DMS79 (cell line): ENCODE data around the gene HCAR2.
"Not testable (repeated sequence)": the region's sequence is repeated elsewhere in the genome, so short reads cannot be mapped to it uniquely, and the experiment has no call there.

Experiments used
- DNase-seq: peaks from one replicate; lab custom pipeline; 2025; lab: John Stamatoyannopoulos, UW

HCAR2 gene

GRCh38 chr12:122665759-122666158, 37.4 kb downstream of the HCAR2 start:
- no peak for DNase-seq

- no peak for DNase-seq
Observed at GRCh38 chr12:122665349-122665748, 37.8 kb downstream of the HCAR2 start.

GRCh38 chr12:122661938-122662337, 41.2 kb downstream of the HCAR2 start:
- DNase-seq = no peak

- DNase-seq = no peak
Observed at GRCh38 chr12:122661246-122661645, 41.9 kb downstream of the HCAR2 start.

GRCh38 chr12:122659579-122659978, 43.6 kb downstream of the HCAR2 start:
- no peak for DNase-seq

- no peak for DNase-seq
Observed at GRCh38 chr12:122656298-122656697, 46.9 kb downstream of the HCAR2 start.

GRCh38 chr12:122653291-122653690, 49.9 kb downstream of the HCAR2 start:
- DNase-seq = not testable (repeated sequence)

GRCh38 chr12:122651520-122652224, 51.5 kb downstream of the HCAR2 start:
- no peak for DNase-seq
